Midbrain (tissue), 1 donor: Measurements from ENCODE around the gene OR2T6.
"Not testable (repeated sequence)": the region's sequence is repeated elsewhere in the genome, so short reads cannot be mapped to it uniquely, and the experiment has no call there.

Experiments
- DNase-seq: peaks from one replicate; lab custom pipeline; 2025; lab: John Stamatoyannopoulos, UW

Gene OR2T6

DNA sequence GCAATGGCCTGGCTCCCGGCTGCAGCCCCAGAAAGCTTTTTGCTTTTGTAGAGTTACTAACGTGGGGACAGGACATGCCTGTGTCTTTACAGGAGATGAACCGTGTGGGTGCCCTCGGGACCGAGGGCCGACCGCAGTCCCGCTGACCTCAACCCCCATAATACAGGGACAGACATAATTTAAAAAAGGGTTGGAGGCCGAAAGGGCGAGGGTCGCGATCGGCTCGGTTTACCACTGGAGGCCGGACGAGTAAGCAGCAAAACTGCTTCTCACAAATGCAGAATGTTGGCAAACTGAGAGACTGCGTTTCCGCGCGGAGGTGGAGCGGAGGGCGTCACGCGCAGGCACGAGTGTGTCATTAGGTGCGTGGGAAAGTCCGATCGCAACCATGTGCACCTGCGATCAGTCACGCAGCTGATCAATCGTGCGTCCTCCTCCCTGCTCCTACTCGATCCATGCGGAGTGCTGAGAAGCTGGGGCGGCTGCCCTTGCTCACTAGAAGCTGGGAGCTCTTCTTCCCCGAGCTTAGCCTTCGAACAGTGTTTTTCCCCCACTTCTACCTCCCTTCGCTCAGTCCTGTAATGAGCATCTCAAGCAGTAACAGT is 58.4 kb downstream of the OR2T6 start:
- DNase-seq = not testable (repeated sequence)

DNA sequence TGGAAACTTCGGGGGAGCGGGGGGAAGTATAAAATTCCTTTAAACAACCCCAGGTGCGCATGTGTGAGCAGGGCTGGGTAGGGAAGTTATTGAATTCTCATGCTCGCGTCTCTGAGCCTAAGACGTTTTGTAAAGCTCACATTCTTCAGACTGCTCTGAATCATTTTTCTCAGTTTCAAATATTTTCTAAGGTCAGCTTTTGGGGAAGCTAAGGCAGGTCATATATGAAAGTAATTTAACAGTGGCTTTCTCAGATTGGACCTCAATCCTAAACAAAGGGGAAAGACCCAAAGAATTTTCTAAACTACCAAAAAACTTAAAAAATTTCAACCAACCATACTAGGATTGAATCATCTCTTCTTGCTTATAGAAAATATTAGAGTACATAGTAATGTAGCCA is 59.4 kb downstream of the OR2T6 start:
- not testable (repeated sequence) for DNase-seq

DNA sequence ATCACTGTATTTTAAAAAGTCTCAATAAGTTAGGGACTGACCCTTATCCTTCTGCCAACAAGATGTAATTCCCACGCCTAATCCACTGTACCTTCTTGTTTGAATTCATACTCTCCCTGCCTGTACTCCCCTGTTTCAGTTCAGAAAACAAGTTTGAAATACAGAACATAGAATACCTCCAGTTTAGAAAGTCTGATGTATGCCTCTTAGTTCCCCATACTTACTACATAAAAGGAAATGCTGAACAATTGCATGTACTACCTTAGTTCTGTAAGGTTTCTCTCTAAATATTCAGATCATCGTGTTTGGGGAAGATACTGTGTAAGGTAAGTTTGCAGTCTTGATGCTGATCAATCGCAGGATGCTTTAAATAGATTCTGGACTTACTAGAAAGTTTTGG is 60.8 kb downstream of the OR2T6 start:
- not testable (repeated sequence) for DNase-seq

DNA sequence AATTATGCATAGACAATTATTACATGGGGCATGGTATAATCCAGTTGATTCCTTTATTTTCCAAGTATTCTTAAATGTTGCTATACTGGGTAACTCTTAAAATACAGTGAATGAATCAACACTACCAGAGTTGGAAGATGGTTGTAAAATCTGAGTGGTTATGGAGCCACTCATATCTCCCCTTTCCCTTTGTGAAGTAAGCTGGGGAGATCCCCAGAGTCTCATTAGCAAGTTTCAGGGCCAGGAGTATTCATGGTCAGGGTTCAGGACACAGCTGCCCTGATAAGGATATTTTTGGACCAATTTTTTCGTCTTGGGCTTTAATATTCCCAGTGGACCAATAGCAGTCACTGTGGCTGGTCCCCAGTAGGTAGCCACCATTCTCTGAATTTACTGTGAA is 63.1 kb downstream of the OR2T6 start:
- not testable (repeated sequence) for DNase-seq

DNA sequence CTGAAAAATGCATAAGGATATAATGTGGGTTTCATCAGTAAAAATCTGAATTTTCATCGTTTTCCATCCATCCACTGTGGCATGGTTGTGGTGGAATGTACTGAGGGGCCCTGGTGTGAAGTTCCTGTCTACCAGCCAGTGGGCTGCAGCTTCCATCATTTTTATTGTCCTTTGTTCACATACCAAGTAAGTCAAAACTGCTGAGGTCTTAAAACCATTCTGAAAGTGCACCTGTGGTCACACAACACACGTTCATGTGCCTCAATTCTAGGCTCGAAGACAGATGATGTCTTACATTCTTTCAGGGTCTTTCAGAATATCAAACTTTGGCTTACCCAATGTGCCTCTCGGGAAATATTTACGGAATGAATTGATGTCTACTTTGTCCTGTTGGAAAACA is 63.7 kb downstream of the OR2T6 start:
- not testable (repeated sequence) for DNase-seq
